GM23338 (cell line): Measurements from ENCODE around the gene FSD1. TPM values are rescaled to one million over a fixed set of nuclear protein-coding genes. Genes with fewer than 3 reads are reported as not detected.

Source experiments
- ATAC-seq: fragments of 200-7000 bp; cut with Tn5 transposase; 3 replicates; pipeline ENCODE4 v1.9.1; 2020
- DNase-seq: peaks from one replicate; pipeline ENCODE4 v3.0.0-alpha.2; 2015; ENCODE audit warnings: low spot score
- H2AFZ ChIP-seq: fragments of 200-600 bp; sonication (generic); 2 replicates; pipeline ENCODE4 v1.8.0; 2016; ENCODE audit warnings: antibody characterized with exemption, mild to moderate bottlenecking, moderate library complexity
- H3F3A ChIP-seq: fragments of 200-600 bp; sonication (generic); replicated peaks from 2 replicates; pipeline ENCODE4 v1.8.0; 2017; ENCODE audit warnings: antibody characterized with exemption, mixed run types, low read depth
- H3K27ac ChIP-seq: fragments of 200-600 bp; sonication (generic); 2 replicates; pipeline ENCODE4 v1.6.1; 2016; ENCODE audit warnings: low read depth
- H3K27me3 ChIP-seq: fragments of 200-600 bp; sonication (generic); 2 replicates; pipeline ENCODE4 v1.8.0; 2016; ENCODE audit warnings: mild to moderate bottlenecking, mixed run types, moderate library complexity; ENCODE audit not compliant: insufficient read depth
- H3K36me3 ChIP-seq: fragments of 200-600 bp; sonication (generic); 2 replicates; pipeline ENCODE4 v1.8.0; 2016; ENCODE audit warnings: mild to moderate bottlenecking; ENCODE audit not compliant: insufficient read depth
- H3K4me1 ChIP-seq: fragments of 200-600 bp; sonication (generic); 2 replicates; pipeline ENCODE4 v1.8.0; 2016; ENCODE audit warnings: mild to moderate bottlenecking, moderate library complexity; ENCODE audit not compliant: insufficient read depth
- H3K4me2 ChIP-seq: fragments of 200-600 bp; sonication (generic); 2 replicates; pipeline ENCODE4 v1.7.1; 2017; ENCODE audit warnings: mixed run types
- H3K4me3 ChIP-seq: fragments of 200-600 bp; sonication (generic); 2 replicates; pipeline ENCODE4 v1.6.1; 2016; ENCODE audit warnings: mixed run types
- H3K79me2 ChIP-seq: fragments of 200-600 bp; sonication (generic); replicated peaks from 2 replicates; pipeline ENCODE4 v1.8.0; 2017; ENCODE audit warnings: mild to moderate bottlenecking; ENCODE audit not compliant: insufficient read depth
- H3K9me2 ChIP-seq: fragments of 200-600 bp; sonication (generic); 2 replicates; pipeline ENCODE4 v1.8.0; 2017; ENCODE audit not compliant: insufficient read depth
- H4K20me1 ChIP-seq: fragments of 200-600 bp; sonication (generic); replicated peaks from 2 replicates; pipeline ENCODE4 v1.8.0; 2017; ENCODE audit warnings: mild to moderate bottlenecking; ENCODE audit not compliant: insufficient read depth
- H3K27ac Mint-ChIP-seq: 2 replicates; pipeline ENCODE4 v1.8.0; 2020; ENCODE audit warnings: inconsistent platforms, mild to moderate bottlenecking, moderate library complexity, mixed read lengths
- H3K27me3 Mint-ChIP-seq: 3 replicates; pipeline ENCODE4 v1.8.0; 2022; ENCODE audit warnings: low read depth, mild to moderate bottlenecking, moderate library complexity, mixed read lengths, inconsistent platforms; ENCODE audit not compliant: insufficient read depth, poor library complexity
- H3K36me3 Mint-ChIP-seq: 3 replicates; pipeline ENCODE4 v1.8.0; 2021; ENCODE audit warnings: low read depth, mild to moderate bottlenecking, inconsistent platforms, moderate library complexity, mixed read lengths
- H3K4me1 Mint-ChIP-seq: 3 replicates; pipeline ENCODE4 v1.8.0; 2020; ENCODE audit warnings: mild to moderate bottlenecking, inconsistent platforms, mixed read lengths
- H3K4me3 Mint-ChIP-seq: 3 replicates; pipeline ENCODE4 v1.8.0; 2021; ENCODE audit warnings: moderate library complexity, mild to moderate bottlenecking, inconsistent platforms, mixed read lengths
- H3K9me3 Mint-ChIP-seq: 3 replicates; pipeline ENCODE4 v1.8.0; 2020; ENCODE audit warnings: moderate library complexity, mild to moderate bottlenecking, inconsistent platforms, mixed read lengths
- CREB1 ChIP-seq: fragments of 250-450 bp; sonication (Bioruptor Pico); IDR thresholded peaks from 2 replicates; pipeline ENCODE4 v1.5.0; 2020; ENCODE audit warnings: low read depth, mild to moderate bottlenecking, moderate library complexity
- EZH2 ChIP-seq: fragments of 200-600 bp; sonication (generic); IDR thresholded peaks from one replicate; pipeline ENCODE4 v1.8.0; 2017; ENCODE audit warnings: antibody characterized with exemption, mild to moderate bottlenecking, low read depth; ENCODE audit not compliant: unreplicated experiment
- EZH2phosphoT487 ChIP-seq: fragments of 200-600 bp; sonication (generic); IDR thresholded peaks from one replicate; pipeline ENCODE4 v1.8.1; 2018; ENCODE audit warnings: antibody characterized with exemption; ENCODE audit not compliant: unreplicated experiment
- JUNB ChIP-seq: IDR thresholded peaks from one replicate; pipeline ENCODE4 v1.6.1; 2016; ENCODE audit warnings: antibody characterized with exemption; ENCODE audit not compliant: unreplicated experiment
- POLR2AphosphoS5 ChIP-seq: IDR thresholded peaks from 2 replicates; pipeline ENCODE4 v1.6.1; 2016; ENCODE audit warnings: antibody characterized with exemption, low read depth
- STAT1 ChIP-seq: IDR thresholded peaks from one replicate; pipeline ENCODE4 v1.6.1; 2016; ENCODE audit warnings: antibody characterized with exemption; ENCODE audit not compliant: unreplicated experiment
- ZNF114 ChIP-seq: fragments of 250-450 bp; sonication (Bioruptor Pico); IDR thresholded peaks from 2 replicates; pipeline ENCODE4 v1.5.0; 2020; ENCODE audit warnings: mild to moderate bottlenecking, moderate library complexity
- ZNF331 ChIP-seq: fragments of 250-450 bp; sonication (Bioruptor Pico); IDR thresholded peaks from 2 replicates; pipeline ENCODE4 v1.5.0; 2020; ENCODE audit warnings: low read depth, mild to moderate bottlenecking, moderate library complexity
- ZNF462 ChIP-seq: fragments of 250-450 bp; sonication (Bioruptor Pico); IDR thresholded peaks from 2 replicates; pipeline ENCODE4 v1.5.0; 2020; ENCODE audit warnings: mild to moderate bottlenecking, moderate library complexity
- polyA plus RNA-seq: library from polyadenylated mRNA; unstranded; fragments of >200 nt; fragmentation: Nextera tagmentation; extraction: Ambion mirVana; gene quantifications from 2 replicates; pipeline ENCODE4 v1.2.1, GENCODE V29; 2016
- total RNA-seq: library from RNA; depleted of rRNA; stranded (reverse); fragments of >200 nt; shearing (Covaris generic); gene quantifications from 2 replicates; pipeline ENCODE4 v1.2.3, GENCODE V29; 2014
- TF ChIP-seq, protein P1 (sequence below), 2 experiments: fragments of 200-600 bp in 1 of 2; sonication (generic) in 1 of 2; conservative IDR thresholded peaks; 2 replicates each; pipeline versions ENCODE4 v1.5.1 to v1.6.1; 2016 to 2017; ENCODE audit warnings: antibody characterized with exemption in 2 of 2, low read depth in 2 of 2, mild to moderate bottlenecking in 2 of 2, moderate library complexity in 1 of 2
- TF ChIP-seq, protein P2 (sequence below): IDR thresholded peaks from one replicate; pipeline ENCODE4 v1.6.1; 2018; ENCODE audit warnings: antibody characterized with exemption; ENCODE audit not compliant: unreplicated experiment
- TF ChIP-seq, protein P3 (sequence below): IDR thresholded peaks from 2 replicates; pipeline ENCODE4 v1.6.1; 2016; ENCODE audit warnings: antibody characterized with exemption

Gene FSD1
- total and polyA plus RNA-seq, 2 experiments from 2014 or later, result 50.7 to 82.9 TPM

- TF ChIP-seq, protein P1, sequence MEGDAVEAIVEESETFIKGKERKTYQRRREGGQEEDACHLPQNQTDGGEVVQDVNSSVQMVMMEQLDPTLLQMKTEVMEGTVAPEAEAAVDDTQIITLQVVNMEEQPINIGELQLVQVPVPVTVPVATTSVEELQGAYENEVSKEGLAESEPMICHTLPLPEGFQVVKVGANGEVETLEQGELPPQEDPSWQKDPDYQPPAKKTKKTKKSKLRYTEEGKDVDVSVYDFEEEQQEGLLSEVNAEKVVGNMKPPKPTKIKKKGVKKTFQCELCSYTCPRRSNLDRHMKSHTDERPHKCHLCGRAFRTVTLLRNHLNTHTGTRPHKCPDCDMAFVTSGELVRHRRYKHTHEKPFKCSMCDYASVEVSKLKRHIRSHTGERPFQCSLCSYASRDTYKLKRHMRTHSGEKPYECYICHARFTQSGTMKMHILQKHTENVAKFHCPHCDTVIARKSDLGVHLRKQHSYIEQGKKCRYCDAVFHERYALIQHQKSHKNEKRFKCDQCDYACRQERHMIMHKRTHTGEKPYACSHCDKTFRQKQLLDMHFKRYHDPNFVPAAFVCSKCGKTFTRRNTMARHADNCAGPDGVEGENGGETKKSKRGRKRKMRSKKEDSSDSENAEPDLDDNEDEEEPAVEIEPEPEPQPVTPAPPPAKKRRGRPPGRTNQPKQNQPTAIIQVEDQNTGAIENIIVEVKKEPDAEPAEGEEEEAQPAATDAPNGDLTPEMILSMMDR (conservative IDR thresholded peaks at IDR 0.05; ENCODE audit: low read depth in 2 of 2), result no peak
- TF ChIP-seq ZNF331 (no peak), EZH2phosphoT487 (no peak)
Observed at GRCh38 chr19:4277191-4277696, 27.2 kb upstream of the FSD1 start (continued).

GRCh38 chr19:4278010-4278409 lies 26.4 kb upstream of the FSD1 start:
- peak overlapping the region; percentile 85; the same call in 1 of the 2 replicates for H3K4me3 ChIP-seq
- H3K4me1 ChIP-seq, result peaks cover 4% of the 10 kb centered on the region; the same call in 1 of the 2 replicates
- no peaks in the 10 kb centered on the region for H3K79me2 ChIP-seq
- no peak for DNase-seq
- no peak overlapping the region for H2AFZ ChIP-seq
- ATAC-seq, result no peak
- H3K36me3 ChIP-seq, result no peaks in the 10 kb centered on the region
- peaks cover 4% of the 10 kb centered on the region; the same call in 2 of the 3 replicates for H3K4me1 Mint-ChIP-seq
- H3K27me3 Mint-ChIP-seq, result peaks cover 38% of the 10 kb centered on the region
- peak overlapping the region; percentile 95; the same call in 1 of the 2 replicates for H3K4me2 ChIP-seq
- peaks cover 44% of the 10 kb centered on the region for H3K27me3 ChIP-seq
- H3K9me3 Mint-ChIP-seq, result no peaks in the 10 kb centered on the region
- H3K9me2 ChIP-seq, result no peaks in the 10 kb centered on the region
- H3K36me3 Mint-ChIP-seq, result no peaks in the 10 kb centered on the region
- H3F3A ChIP-seq, result peaks cover 5% of the 10 kb centered on the region; the same call in 1 of the 2 replicates
- H3K4me3 Mint-ChIP-seq, result peak overlapping the region; percentile 80
- H3K27ac ChIP-seq, result no peak overlapping the region
- no peak overlapping the region for H3K27ac Mint-ChIP-seq
- no peaks in the 10 kb centered on the region for H4K20me1 ChIP-seq
- TF ChIP-seq STAT1 (no peak), EZH2 (no peak), POLR2AphosphoS5 (no peak), ZNF462 (no peak), CREB1 (CRISPR knock-in tag) (no peak), JUNB (no peak), ZNF114 (CRISPR knock-in tag) (no peak), EZH2phosphoT487 (no peak)
- TF ChIP-seq, protein P2, sequence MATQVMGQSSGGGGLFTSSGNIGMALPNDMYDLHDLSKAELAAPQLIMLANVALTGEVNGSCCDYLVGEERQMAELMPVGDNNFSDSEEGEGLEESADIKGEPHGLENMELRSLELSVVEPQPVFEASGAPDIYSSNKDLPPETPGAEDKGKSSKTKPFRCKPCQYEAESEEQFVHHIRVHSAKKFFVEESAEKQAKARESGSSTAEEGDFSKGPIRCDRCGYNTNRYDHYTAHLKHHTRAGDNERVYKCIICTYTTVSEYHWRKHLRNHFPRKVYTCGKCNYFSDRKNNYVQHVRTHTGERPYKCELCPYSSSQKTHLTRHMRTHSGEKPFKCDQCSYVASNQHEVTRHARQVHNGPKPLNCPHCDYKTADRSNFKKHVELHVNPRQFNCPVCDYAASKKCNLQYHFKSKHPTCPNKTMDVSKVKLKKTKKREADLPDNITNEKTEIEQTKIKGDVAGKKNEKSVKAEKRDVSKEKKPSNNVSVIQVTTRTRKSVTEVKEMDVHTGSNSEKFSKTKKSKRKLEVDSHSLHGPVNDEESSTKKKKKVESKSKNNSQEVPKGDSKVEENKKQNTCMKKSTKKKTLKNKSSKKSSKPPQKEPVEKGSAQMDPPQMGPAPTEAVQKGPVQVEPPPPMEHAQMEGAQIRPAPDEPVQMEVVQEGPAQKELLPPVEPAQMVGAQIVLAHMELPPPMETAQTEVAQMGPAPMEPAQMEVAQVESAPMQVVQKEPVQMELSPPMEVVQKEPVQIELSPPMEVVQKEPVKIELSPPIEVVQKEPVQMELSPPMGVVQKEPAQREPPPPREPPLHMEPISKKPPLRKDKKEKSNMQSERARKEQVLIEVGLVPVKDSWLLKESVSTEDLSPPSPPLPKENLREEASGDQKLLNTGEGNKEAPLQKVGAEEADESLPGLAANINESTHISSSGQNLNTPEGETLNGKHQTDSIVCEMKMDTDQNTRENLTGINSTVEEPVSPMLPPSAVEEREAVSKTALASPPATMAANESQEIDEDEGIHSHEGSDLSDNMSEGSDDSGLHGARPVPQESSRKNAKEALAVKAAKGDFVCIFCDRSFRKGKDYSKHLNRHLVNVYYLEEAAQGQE, result no peak
- TF ChIP-seq, protein P3, sequence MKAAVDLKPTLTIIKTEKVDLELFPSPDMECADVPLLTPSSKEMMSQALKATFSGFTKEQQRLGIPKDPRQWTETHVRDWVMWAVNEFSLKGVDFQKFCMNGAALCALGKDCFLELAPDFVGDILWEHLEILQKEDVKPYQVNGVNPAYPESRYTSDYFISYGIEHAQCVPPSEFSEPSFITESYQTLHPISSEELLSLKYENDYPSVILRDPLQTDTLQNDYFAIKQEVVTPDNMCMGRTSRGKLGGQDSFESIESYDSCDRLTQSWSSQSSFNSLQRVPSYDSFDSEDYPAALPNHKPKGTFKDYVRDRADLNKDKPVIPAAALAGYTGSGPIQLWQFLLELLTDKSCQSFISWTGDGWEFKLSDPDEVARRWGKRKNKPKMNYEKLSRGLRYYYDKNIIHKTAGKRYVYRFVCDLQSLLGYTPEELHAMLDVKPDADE, result no peak
